Prostate gland (tissue), 2 donors: ENCODE results near the gene COL23A1. TPM values are rescaled to one million over a fixed set of nuclear protein-coding genes. Genes with fewer than 3 reads are reported as not detected.

Source experiments
- DNase-seq: peaks from one replicate; pipeline ENCODE4 v3.0.0-alpha.2; 2019; ENCODE audit warnings: low spot score
- H3K27ac ChIP-seq, 2 donors: fragments of 200-600 bp; sonication (generic); 2 replicates each; pipeline ENCODE4 v1.5.1; 2017 to 2019
- H3K27me3 ChIP-seq: fragments of 200-600 bp; sonication (generic); replicated peaks from 2 replicates; pipeline ENCODE4 v1.5.1; 2019; ENCODE audit not compliant: insufficient read depth
- H3K36me3 ChIP-seq, 2 donors: fragments of 200-600 bp; sonication (generic); 1 replicate in 1 of 2; 2 replicates in 1 of 2; pipeline versions ENCODE4 v1.5.1 to v1.8.1; 2017 to 2019
- H3K4me1 ChIP-seq: fragments of 200-600 bp; sonication (generic); replicated peaks from 2 replicates; pipeline ENCODE4 v1.5.1; 2019
- H3K4me3 ChIP-seq, 2 donors: fragments of 200-600 bp; sonication (generic); 2 replicates each; pipeline ENCODE4 v1.5.1; 2017 to 2019
- H3K9me3 ChIP-seq: fragments of 200-600 bp; sonication (generic); 2 replicates; pipeline ENCODE4 v1.5.1; 2017
- POLR2A ChIP-seq: fragments of 450-650 bp; IDR thresholded peaks from one replicate; pipeline ENCODE4 v1.6.1; 2016; ENCODE audit warnings: antibody characterized with exemption, mild to moderate bottlenecking
- POLR2AphosphoS5 ChIP-seq: sonication (generic); formaldehyde crosslinking; IDR thresholded peaks from one replicate; pipeline ENCODE4 v1.6.1; 2017; ENCODE audit warnings: antibody characterized with exemption
- WGBS: methylation state at CpG from one replicate; pipeline ENCODE4 v1.1.5; 2018; 5-methylcytosine and 5-hydroxymethylcytosine counted together
- intact Hi-C: fragments of 100-400 bp; cut with DNase I; formaldehyde crosslinking; loops from one replicate; pipeline ENCODE4 v1.14.2; 2022
- total RNA-seq, 2 donors: library from RNA; depleted of rRNA; stranded (reverse); fragments of >200 nt; gene quantifications; one replicate each; pipeline ENCODE4 v1.1.0, GENCODE V29; 2016
- TF ChIP-seq, protein P1 (sequence below), 4 experiments: fragments of 200-600 bp in 2 of 4; fragments of 450-650 bp in 2 of 4; sonication (generic) in 2 of 4; IDR thresholded peaks; 1 replicate in 3 of 4; 2 replicates in 1 of 4; pipeline ENCODE4 v1.5.1; 2016 to 2019; ENCODE audit warnings: antibody characterized with exemption in 4 of 4, mild to moderate bottlenecking in 2 of 4, moderate library complexity in 2 of 4

The COL23A1 gene
- total RNA-seq, 2 donors from 2014 or later = 2.7 to 6.1 TPM

DNA sequence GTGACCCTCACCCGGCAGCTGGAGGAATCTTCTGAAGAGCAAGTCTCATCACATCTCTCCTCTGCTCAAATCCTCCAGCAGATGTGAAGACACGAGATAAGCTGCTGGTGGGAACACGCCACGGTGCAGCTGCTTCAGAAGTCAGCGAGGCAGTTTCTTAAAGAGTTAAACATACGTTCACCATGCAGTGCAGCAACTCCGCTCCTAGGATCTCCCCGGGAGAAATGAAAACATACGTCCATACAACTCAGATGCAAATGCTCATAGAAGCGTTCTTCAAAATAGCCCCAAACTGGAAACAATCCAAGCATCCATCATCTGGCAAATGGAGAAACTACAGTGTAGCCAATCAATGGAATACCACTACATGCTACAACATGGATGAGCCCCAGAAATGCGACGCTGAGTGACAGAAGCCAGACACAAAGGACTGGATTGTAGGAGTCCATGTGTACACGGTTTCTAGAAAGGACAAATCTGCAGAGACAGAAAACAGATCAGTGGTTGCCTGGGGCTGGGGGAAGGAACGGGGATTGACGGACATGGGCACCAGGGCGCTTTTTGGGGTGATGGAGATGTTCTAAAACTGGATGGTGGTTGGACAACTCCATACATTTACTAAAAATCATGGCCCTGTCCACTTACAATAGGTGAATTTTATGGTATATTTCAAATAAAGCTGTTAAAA, 150.6 kb downstream of the COL23A1 start:
- Histone ChIP-seq H3K27ac (no peak overlapping the region), H3K4me3 (no peak overlapping the region), H3K9me3 (no peaks in the 10 kb centered on the region), H3K4me1 (no peaks in the 10 kb centered on the region), H3K27me3 (no peaks in the 10 kb centered on the region), H3K36me3 (no peaks in the 10 kb centered on the region)
- intact Hi-C loops = no loop called here
- DNase-seq = no peak
- 76% methylated on average over 16 of the region's 16 CpGs for WGBS
- TF ChIP-seq POLR2A = no peak
- TF ChIP-seq, protein P1, sequence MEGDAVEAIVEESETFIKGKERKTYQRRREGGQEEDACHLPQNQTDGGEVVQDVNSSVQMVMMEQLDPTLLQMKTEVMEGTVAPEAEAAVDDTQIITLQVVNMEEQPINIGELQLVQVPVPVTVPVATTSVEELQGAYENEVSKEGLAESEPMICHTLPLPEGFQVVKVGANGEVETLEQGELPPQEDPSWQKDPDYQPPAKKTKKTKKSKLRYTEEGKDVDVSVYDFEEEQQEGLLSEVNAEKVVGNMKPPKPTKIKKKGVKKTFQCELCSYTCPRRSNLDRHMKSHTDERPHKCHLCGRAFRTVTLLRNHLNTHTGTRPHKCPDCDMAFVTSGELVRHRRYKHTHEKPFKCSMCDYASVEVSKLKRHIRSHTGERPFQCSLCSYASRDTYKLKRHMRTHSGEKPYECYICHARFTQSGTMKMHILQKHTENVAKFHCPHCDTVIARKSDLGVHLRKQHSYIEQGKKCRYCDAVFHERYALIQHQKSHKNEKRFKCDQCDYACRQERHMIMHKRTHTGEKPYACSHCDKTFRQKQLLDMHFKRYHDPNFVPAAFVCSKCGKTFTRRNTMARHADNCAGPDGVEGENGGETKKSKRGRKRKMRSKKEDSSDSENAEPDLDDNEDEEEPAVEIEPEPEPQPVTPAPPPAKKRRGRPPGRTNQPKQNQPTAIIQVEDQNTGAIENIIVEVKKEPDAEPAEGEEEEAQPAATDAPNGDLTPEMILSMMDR (IDR thresholded peaks at IDR 0.05) = no peak
- no peak for TF ChIP-seq POLR2AphosphoS5

DNA sequence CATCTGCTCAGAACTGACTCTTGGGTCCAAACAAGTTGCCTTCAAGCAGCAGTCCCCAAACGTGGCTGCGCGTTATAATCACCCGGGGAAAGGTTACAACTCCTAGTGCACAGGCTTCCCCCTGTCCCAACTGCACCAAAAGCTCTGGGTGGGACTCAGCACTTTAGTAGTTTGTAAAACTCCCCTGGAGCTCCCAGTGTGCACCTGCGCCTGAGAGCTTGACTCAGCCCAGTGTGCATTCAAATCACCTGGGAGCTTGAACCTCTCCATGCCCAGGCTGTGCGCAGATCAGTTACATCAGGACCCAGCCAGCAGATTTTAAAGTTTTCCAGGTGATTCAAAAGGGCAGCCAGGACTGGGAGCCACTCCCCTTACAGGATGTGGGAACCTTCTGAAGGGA, 151.4 kb downstream of the COL23A1 start:
- no peaks in the 10 kb centered on the region for H3K4me1 ChIP-seq
- H3K9me3 ChIP-seq = no peaks in the 10 kb centered on the region
- no peaks in the 10 kb centered on the region for H3K27me3 ChIP-seq
- intact Hi-C loops = no loop called here
- WGBS = 80% methylated on average over 6 of the region's 6 CpGs
- H3K4me3 ChIP-seq = no peak overlapping the region
- no peak overlapping the region for H3K27ac ChIP-seq
- H3K36me3 ChIP-seq = no peaks in the 10 kb centered on the region
- TF ChIP-seq, protein P1 (IDR thresholded peaks at IDR 0.05) = no peak
- TF ChIP-seq POLR2A (no peak), POLR2AphosphoS5 (no peak)
- no peak for DNase-seq

DNA sequence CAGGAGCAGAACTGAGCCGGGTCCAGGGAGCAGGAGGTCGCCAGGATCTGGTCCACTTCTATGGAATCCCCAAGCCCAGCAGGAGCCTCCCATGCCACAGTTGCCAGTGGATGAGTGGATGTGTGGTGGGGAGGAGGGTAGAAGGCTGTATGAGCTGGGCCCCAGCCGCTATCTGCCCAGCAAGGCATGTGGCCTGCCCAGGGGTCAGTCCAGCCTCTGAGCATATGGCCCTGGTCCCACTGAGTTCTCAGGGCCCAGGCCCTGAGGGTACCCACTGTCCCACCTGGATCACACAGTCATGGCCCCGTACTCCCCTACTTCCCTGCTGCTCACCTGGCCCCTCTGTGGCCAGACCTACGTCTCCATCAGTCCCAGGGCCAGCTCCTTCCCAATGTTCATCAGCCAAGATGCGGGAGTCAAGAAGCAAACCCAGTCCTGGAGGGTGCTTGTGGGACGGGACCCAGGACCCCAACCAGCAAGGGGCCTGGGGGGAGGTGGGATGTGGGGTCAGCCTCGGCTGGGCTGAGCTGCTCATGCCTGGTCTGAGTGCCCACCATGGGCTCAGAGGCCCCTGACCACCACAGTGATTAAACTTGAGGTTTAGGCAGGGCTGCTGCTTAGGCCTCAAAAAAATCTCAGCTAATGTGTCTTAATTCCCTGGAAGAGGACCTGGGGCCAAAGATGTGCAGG, 152.7 kb downstream of the COL23A1 start:
- intact Hi-C loops = no loop called here
- Histone ChIP-seq H3K9me3 (no peaks in the 10 kb centered on the region), H3K4me3 (no peak overlapping the region), H3K27me3 (no peaks in the 10 kb centered on the region), H3K4me1 (no peaks in the 10 kb centered on the region), H3K27ac (no peak overlapping the region), H3K36me3 (no peaks in the 10 kb centered on the region)
- TF ChIP-seq, protein P1 (IDR thresholded peaks at IDR 0.05) = no peak
- TF ChIP-seq POLR2A = no peak
- no peak for TF ChIP-seq POLR2AphosphoS5
- 93% methylated on average over 8 of the region's 8 CpGs for WGBS
- no peak for DNase-seq

DNA sequence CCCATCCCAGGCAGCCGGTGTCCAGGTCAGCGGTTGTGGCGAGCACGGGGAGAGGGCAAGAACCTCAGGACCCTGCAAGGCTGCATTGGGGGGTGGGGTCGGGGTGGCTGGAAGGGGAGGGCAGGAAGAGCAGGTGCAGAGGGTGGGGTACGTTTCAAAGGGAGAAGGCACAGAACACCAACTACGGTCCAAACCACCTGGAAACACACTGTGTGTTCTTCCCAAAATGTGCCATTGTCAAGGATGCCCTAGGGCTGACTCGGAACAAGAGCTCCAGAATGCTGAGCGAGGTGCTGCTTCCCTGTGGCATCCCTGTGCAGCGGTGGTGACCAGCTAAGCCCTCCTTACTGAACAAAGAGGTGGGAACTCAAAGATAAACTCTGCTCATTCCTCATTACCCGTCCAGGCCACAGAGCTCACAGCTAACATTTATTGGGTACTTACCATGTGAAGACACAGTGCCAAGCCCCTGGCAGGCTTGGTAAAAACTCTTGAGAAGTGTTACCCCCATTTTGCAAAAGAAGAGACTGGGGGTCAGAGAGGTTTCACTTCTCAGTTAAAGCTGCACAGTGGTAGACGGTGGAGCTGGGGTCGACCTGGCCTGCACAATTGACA, 153.8 kb downstream of the COL23A1 start:
- Histone ChIP-seq H3K36me3 (no peaks in the 10 kb centered on the region), H3K9me3 (no peaks in the 10 kb centered on the region), H3K27ac (no peak overlapping the region), H3K4me3 (no peak overlapping the region), H3K4me1 (no peaks in the 10 kb centered on the region), H3K27me3 (no peaks in the 10 kb centered on the region)
- WGBS = 88% methylated on average over 13 of the region's 13 CpGs
- no peak for DNase-seq
- TF ChIP-seq, protein P1 (IDR thresholded peaks at IDR 0.05) = no peak
- TF ChIP-seq POLR2A (no peak), POLR2AphosphoS5 (no peak)
- intact Hi-C loops = no loop called here
